A549 (cell line): ENCODE data around the gene DHRS4.

Source experiments
- CBX2 ChIP-seq: fragments of 200-600 bp; sonication (generic); IDR thresholded peaks from 2 replicates; pipeline ENCODE4 v1.6.1; 2016; ENCODE audit warnings: low read depth, mild to moderate bottlenecking, borderline replicate concordance
- CHD2 ChIP-seq: fragments of 150-350 bp; IDR thresholded peaks from 2 replicates; pipeline ENCODE4 v1.6.1; 2014; ENCODE audit warnings: low read length; ENCODE audit not compliant: partially characterized antibody
- EP300 ChIP-seq, 2 experiments: fragments of >200 bp; sonication (Bioruptor Twin); formaldehyde crosslinking; IDR thresholded peaks; 2 replicates in 1 of 2; 3 replicates in 1 of 2; pipeline ENCODE4 v1.6.1; 2016 to 2017
- MAFK ChIP-seq: fragments of 450-650 bp; IDR thresholded peaks from 2 replicates; pipeline ENCODE4 v1.6.1; 2014; ENCODE audit not compliant: partially characterized antibody
- POLR2A ChIP-seq: IDR thresholded peaks from 2 replicates; pipeline ENCODE4 v1.6.1; 2012; ENCODE audit warnings: mild to moderate bottlenecking, low read length
- RAD21 ChIP-seq, 2 experiments: fragments of >200 bp in 1 of 2; sonication (Bioruptor Twin) in 1 of 2; formaldehyde crosslinking in 1 of 2; IDR thresholded peaks in 1 of 2; conservative IDR thresholded peaks in 1 of 2; 2 replicates in 1 of 2; 3 replicates in 1 of 2; pipeline ENCODE4 v1.6.1; 2012 to 2018; ENCODE audit warnings: inconsistent platforms in 1 of 2
- RARB ChIP-seq: fragments of 250-450 bp; sonication (Bioruptor Pico); IDR thresholded peaks from 2 replicates; pipeline ENCODE4 v1.8.0; 2021; ENCODE audit warnings: mild to moderate bottlenecking, moderate library complexity
- SREBF2 ChIP-seq: fragments of 450-650 bp; IDR thresholded peaks from 2 replicates; pipeline ENCODE4 v1.6.1; 2014; ENCODE audit warnings: mild to moderate bottlenecking, moderate library complexity
- TP53 ChIP-seq: fragments of 250-450 bp; sonication (Bioruptor Pico); IDR thresholded peaks from 2 replicates; pipeline ENCODE4 v1.5.0; 2021; ENCODE audit warnings: mild to moderate bottlenecking, moderate library complexity
- TF ChIP-seq, protein P1 (sequence below): fragments of >200 bp; sonication (Bioruptor Twin); formaldehyde crosslinking; IDR thresholded peaks from 3 replicates; pipeline ENCODE4 v1.5.1; 2016
- TF ChIP-seq, protein P2 (sequence below): IDR thresholded peaks from 2 replicates; pipeline ENCODE4 v1.6.1; 2012

- TF ChIP-seq CBX2 (no peak), POLR2A (no peak), RAD21 (conservative IDR thresholded peaks at IDR 0.05 in 1 of 2, IDR thresholded peaks at IDR 0.05 in 1 of 2) (no peak), SREBF2 (no peak), CHD2 (no peak), RARB (CRISPR knock-in tag) (no peak), MAFK (no peak), EP300 (IDR thresholded peaks at IDR 0.05) (no peak), TP53 (CRISPR knock-in tag) (no peak)
- TF ChIP-seq, protein P1, sequence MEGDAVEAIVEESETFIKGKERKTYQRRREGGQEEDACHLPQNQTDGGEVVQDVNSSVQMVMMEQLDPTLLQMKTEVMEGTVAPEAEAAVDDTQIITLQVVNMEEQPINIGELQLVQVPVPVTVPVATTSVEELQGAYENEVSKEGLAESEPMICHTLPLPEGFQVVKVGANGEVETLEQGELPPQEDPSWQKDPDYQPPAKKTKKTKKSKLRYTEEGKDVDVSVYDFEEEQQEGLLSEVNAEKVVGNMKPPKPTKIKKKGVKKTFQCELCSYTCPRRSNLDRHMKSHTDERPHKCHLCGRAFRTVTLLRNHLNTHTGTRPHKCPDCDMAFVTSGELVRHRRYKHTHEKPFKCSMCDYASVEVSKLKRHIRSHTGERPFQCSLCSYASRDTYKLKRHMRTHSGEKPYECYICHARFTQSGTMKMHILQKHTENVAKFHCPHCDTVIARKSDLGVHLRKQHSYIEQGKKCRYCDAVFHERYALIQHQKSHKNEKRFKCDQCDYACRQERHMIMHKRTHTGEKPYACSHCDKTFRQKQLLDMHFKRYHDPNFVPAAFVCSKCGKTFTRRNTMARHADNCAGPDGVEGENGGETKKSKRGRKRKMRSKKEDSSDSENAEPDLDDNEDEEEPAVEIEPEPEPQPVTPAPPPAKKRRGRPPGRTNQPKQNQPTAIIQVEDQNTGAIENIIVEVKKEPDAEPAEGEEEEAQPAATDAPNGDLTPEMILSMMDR = no peak
- TF ChIP-seq, protein P2, sequence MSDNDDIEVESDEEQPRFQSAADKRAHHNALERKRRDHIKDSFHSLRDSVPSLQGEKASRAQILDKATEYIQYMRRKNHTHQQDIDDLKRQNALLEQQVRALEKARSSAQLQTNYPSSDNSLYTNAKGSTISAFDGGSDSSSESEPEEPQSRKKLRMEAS = no peak
Measured at GRCh38 chr14:23926543-23926942, 27.0 kb upstream of the DHRS4 start.
